ENCODE data around the gene NT5DC1.

NT5DC1 gene
- 43.4 to 44.6 reads per million in 2 donors for total RNA-seq

DNA sequence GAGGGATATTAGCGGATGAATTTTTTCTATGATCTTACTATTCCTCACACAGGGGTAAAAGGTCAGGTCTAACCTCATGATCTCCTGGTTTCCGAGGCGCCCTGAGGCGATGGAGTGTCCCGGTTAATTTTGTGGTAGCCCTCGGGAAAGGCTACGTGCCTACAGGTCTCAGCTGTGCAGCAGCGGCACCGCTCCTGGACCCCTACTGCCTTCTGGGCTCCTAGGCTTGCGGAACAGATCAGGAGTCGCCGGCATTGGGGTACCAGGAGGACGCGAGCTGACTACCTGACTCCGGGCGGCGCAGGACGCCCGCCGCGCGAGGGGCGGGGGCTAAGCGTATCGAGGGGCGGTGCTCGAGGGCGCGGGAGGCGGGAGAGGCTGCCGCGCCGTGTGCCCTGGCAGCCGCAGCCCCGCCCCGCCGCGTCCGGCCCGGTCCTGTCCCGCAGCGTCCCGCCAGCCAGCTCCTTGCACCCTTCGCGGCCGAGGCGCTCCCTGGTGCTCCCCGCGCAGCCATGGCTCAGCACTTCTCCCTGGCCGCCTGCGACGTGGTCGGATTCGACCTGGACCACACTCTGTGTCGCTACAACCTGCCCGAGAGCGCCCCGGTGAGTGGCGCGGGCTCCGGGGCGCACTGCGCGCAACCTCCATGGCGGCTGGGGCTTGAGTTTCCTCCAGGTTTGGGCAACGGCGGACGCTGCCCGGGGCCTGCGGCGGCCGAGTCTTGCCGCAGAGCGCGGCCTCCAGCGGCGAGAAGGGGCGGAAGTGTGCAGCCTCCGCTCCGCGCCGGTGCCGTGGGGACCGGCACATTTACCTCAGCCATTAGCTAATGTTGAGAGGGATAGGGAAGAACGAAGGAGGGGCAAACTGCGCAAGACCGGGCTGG, at the start of gene NT5DC1:
NT5DC1 (plus strand) TSS at position 435 of the 883 bp plus-strand sequence; CDS start at position 513, 78 bp downstream.
- peak; percentile 74 for DNase-seq

DNA sequence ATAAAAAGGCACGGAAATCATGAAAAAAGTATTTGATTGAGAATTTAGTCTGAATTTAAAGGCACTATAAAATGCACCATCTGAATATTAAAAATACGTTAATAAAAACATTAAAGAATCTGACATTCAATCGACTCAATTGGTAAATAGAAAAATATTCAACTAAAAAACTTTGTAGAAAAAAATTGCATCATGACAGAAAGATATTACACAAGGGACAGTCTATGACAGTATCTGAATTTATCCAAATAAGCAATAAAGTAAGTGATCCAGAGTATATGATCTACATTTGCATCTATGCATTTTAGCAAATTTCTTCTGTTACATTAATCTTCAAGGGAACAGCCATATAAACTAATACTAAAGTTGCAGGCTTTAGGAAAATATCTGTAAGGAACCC, 49.4 kb upstream of the NT5DC1 start:
- no peak for DNase-seq

DNA sequence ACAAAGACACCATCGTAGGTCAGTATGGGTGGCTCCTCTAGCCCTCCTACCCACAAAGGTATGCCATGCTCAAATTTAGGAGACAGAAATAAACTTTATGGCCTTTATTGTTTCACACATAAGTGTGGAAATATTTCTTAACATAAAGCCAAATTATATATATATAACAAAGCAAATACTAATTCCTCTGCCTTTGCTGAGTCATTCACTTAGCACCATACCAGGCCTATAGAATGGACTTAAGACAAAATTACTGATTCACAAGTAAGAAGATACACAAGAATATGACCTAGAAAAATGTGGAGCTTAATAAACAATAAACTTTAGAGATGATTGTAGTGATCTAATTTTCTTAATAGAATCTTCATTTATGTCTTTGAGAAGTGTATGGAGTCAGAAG, 45.1 kb upstream of the NT5DC1 start:
- DNase-seq, result no peak

DNA sequence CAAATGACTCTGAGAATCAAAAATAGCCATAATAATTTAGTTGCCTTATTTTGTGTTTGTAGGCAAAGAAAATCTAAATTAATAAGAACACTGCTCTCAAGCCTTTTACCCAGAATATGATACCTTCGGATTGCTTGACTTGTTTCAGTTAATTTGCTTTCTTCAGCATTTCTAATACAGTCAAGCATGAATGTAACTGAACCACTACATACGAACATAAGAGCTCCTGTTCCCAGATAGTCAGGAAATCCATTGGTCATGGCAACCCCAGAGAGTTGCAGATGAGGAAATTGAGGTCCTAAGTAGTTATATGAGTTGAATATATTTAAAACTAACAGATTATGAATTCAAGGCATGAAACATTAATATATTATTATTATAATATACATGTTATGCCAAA, 42.9 kb upstream of the NT5DC1 start:
- no peak for DNase-seq

DNA sequence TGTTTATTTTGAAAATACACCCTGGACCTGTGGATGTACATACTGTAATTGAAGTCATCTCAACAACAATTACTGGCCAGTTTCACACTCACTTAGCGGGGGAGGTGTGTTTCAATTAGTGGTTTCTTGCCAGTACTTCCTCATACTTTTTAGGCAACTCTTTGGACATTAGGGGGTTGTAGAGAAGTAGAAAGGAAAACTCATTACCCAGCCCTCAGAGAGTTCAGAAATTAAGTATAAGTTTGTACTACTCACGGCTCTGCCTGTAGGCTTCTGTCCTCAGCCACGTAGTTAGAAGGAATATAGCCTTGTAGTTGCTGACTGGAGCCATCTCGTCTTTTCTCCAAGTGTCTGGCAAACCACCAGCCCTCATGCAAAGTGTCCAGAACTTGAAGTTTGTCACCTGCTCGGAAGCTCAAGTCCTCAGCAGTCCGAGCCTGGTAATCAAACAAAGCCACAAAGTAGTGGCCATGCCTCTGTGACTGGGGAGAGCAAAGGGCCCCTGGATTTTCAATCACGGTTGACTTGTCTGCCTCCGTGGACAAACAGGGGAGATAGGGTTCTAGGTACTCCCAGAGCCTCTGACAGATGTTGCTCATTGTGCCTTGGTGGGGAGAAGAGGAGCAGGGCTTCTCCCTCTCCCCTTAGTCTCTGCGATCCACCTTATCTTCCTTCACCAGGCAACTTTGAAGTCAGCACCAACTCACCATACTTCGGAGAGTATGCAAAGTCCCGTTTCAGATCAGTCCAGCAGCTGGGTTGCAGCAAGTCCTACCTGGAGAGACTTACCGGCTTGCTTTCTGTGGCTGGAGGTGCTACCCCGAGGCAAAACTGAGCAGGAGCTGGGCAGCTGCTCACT, 40.7 kb upstream of the NT5DC1 start:
- DNase-seq, result no peak

DNA sequence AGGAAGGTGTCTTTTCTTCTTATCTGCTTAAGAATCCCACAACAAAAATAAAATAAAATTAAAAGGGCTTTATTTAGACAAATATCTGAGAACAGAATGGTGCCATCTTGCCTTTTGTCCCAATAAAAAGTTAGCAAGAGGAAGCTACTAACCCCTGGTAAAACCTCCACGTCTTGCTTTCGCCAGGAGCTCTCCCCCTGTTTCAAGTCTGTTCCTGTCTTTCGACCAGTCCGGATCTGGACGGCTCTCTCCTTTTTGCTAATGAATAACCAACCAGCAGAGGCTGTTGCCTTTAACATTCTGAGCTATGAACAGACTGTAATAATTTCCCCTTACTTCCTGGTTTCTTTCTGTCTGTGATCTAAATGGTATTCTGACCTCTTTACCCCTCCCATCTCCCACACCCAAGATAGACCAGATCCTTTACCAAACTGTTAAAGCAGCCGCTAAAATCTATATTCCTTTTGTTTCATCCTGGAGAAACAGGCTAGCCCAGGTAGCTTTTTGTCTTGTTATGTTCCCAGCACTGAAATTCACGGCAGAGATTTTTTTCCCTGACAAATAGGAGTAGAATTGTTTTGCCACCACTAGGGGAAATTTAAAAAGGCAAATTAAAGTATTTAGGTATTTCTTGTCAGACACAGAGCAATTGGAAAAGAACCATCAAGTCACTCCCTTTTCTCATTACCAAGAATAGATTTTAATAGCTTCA, 39.9 kb upstream of the NT5DC1 start, which contains the start of gene FRK:
FRK (minus strand) TSS at position 320 of the 712 bp plus-strand sequence. CDS start 580 bp downstream, outside the sequence.
- no peak for DNase-seq

DNA sequence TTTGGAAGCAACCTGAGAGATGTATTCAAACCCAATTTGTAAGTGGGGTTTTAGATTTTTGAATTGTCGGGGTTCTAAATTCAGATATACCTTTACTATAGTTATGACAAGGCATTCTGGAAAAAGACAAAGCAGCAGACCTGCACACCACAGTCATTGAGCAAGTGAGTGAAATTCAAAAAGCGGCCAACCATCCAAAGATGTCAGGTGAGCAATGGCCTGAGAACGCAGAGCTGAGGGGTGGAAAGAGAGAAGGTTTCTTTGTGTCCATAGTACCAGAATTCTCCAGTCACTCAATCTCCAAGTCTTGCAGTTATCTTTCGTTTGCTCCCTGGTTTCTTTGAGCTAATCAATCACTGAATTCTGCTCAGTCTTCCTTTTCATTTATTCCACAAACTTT, 38.2 kb upstream of the NT5DC1 start:
- DNase-seq, result no peak

DNA sequence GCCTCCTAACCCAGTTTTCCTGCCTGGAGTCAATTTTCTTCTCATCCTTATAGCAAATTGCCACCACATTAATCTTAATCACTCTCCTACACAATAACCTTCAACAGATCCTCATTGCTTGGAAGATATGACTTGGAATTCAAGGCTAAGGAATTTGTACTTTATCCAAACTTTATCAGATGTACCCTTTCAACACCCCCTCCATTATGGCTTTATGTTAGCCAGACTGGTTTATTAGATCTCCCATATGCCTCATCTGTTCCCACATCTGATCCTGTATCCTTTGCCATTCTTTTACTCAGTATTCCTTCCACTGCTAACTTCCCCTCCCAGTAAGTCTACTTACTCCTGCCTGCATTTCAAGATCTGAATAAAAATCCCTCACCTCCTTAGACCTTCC, 36.0 kb upstream of the NT5DC1 start:
- no peak for DNase-seq

DNA sequence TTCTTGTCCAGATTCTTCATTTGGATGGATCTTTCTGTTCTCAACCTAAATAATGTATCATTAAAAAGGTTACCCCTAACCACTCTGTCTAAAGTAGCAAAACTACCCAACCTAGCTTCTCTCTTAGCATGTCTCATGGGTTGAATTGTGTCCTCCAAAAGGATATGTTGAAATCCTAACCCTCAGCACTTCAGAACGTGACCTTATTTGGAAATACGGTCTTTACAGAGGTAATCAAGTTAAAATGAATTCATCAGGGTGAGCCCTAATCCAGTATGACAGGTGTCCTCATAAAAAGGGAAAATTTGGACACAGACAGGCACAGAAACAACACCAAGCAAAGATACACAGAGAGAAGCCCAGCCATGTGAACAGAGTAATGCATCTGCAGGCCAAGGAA, 33.9 kb upstream of the NT5DC1 start:
- DNase-seq, result no peak

DNA sequence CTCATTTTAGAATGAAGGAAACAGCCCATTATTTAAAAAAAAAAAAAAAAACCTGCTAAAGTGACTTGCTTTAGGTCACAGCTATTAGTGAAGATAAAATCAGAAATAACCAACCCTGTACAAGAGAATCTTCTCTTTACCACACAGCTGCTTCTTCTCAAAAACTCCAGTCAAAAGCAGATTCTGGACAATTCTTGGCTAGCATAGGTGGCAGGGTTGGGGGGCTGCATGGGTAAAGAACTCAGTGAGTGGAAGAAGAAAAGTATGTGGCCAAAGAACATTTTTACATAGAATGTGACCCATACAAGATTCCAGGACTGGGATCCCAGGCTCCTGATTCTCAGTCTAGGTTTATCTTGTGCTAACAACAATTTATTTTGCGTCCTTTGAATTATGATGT, 30.6 kb upstream of the NT5DC1 start:
- no peak for DNase-seq

DNA sequence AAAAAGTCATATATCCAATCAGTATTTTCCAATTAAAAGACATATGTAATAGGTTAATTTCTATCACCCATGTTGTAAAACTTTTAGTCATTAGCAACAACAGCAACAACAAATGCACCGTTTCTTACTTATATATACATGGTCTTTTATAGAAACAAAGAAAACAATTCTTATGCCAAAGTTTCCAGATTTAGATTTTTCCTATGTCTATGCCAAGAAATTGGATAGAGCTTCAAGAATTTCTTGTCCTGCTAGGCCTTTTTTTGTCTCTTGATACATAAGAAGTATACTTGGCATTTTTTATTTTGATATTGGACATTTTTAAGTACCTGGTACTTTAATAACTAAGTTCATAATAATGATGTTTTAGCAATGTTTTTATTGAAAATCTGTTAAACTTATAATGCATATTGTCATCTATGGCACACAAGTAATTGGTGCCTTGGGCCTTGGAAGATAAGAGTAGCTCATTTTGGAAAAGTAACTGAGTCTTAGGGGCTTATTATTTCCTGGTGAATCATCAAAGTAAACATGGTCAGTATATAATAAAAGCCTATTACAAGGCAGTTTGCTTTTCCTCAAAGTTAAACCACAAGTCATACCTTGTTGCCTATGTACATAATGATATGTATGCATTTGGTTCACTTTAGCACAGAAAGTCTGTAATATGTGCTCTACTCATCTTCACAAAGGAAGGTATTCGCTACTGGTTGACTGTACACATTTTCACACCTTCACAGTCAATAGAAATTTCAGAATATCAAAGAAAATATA, 29.9 kb upstream of the NT5DC1 start:
- no peak for DNase-seq

DNA sequence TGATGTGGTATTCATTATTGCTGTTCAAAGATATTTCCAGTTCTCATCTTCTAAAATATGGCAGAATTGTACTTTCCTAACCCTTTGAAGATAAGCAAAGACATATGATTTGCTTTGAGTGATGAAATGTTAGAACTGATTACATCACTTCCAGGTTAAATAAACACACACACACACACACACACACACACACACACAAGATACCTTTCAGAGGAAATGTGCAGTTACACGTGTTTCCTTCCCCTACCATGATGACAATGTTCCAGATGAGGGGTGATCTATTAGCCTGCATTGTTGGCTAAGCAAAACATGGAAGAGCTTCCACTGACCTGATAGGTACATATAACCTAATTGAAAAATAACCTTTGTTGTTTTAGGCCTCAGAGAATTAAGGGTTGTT, 28.3 kb upstream of the NT5DC1 start:
- DNase-seq, result no peak

DNA sequence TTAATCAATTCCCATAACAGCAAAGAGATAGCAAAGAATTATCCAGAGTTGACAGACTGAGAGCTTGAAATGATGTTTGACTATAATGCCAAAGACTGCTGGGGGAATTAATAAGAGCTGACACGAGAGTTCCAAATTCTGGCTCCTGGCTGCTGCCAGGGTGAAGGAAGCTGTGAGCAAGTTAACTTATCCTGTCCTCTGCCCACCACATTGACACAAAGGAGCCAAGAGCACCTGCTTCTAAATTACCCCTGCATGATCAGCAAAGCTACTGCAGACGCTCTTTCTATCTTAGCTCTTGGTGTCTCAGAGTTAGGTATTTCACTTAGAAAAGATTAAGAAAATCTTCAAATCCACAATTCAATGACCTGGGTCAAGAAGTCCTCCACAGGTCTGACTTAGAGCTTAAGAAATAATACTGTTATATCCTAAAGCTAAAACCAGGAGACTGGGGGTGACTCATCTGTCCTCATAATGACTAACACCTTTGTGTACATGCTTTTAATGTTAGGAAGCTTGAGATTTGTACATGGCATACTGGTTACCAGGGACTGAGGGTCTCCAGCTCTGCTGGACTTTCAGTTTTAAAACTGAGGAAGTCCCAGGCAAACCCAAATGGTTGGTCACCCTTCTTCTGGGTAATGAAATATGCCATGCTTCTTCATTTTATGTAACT, 26.8 kb upstream of the NT5DC1 start:
- no peak for DNase-seq

DNA sequence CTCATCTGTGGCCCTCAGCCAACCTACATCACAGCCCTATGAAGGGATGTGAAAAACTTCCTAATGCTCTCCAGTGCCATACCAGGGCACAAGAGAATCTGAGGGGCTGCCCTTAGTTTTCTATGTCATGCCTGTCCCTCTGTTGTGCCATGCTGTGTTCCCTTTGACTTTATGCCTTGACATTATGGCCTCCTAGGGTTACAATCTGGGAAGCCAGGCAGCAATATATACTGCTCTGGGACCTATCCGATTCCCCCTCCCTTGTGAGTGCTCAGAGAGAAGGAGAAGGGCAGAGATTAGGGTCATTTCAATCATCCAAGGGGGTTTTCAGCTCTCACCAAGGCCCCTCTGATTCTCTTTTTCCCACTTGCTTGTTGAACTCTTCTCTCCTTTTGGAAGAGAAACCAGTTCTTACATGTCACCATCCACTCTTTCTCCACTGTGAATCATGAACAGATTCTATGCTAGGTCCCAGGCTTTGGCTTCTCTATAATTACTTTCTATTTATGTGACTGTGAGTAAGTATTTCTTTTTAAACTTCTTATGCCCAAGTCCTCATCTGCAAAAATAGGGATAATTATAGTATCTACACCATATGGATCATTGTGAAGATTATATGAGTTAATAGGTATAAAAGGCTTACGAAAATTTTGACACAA, 25.8 kb upstream of the NT5DC1 start:
- DNase-seq, result no peak

DNA sequence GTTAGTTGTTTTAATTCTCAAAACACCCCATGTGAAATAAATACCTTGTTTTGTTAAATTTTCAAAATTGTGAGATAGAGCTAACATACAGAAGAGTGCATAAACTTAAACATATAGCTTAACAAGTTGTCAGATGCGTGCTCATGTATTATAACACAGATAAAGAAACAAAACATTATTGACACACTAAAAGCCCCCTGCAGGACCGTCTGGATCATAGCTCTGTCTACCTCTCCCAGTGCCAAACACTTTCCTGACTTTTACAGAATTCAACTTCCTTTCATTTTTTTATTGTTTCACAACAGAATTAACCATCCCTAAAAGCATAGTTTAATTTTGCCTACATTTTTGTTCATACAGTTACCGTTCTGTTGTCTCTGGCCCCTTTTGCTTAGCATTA, 22.1 kb upstream of the NT5DC1 start:
- DNase-seq, result no peak

DNA sequence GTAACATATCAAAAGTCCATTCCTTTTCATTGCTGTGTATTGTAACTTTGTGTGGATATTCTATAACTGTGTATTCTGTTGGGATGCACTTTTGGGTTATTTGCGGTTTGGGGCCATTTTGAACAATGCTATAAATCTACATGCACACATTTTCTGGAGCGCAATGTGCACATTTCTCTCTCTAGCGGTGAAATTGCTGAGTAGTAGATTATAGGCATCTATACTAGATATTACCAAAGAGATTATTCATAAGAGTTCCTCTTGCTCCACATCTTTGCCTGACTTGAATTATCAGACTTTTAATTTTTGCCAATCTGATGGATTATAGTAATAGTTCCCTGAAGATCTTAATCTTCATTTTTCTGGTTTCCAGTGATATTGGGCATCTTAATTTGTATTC, 21.7 kb upstream of the NT5DC1 start:
- no peak for DNase-seq

DNA sequence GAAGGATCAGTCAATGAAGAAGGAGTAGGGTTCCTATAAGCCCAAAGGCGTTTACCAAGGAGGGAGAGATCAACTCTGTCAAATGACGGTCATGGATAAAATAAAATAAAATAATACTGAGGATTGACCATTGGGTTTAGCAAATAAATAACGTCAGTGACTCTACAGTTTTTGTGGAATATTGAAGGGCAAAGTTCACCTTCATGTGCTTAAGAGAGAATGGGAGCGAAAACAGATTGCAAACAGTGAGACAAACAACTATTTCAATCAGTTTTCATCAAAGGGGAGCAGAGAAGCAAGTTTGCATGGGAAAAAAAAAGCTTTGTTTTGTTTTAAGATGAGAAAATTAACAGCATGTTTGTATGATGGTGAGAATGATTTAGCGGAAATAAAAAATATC, 17.6 kb upstream of the NT5DC1 start:
- DNase-seq, result no peak

DNA sequence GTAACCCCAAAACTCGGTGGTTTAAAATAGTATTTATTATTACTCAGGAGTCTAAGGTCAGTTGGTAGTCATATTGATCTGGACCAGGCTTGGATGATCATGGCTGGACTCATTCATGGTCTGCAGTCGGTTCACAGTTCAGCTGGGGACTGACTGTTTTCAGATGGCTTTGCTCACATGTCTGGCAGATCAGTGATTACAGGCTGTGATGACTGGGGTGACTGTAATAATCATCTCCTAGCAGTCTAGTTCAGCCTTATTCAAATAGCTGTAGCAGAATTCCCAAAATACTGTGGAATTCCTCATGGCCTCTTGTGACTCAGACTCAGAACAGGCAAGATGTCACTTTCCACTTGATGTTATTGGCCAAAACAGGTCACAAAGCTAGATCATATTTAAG, 16.4 kb upstream of the NT5DC1 start:
- no peak for DNase-seq

DNA sequence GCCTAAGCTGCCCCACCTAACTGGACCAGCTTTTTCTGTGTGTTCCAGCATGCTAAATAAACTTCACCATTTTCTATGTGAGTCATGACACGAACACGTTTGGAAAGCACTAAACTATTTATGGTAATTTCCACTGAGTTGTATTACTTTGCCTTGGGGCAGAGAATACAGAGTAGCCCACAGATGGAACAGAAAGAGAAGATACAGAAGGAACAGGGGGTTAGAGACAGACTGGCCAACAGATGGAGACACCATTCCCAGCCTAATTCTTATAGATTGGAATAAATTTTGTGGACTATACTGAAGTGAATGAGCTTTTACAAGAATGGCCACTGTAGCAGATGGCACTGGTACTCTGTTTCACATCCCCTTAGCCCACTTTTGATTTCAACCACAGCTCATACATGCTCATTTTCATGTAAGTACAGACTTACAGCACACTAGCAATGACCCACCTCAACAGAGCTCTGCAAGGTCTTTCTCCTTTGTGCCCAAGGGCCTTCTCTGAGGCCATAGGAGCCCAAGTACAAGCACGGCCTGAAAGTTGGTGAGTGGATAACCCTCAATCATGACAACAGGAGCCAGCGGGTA, 13.1 kb upstream of the NT5DC1 start:
- DNase-seq, result no peak

DNA sequence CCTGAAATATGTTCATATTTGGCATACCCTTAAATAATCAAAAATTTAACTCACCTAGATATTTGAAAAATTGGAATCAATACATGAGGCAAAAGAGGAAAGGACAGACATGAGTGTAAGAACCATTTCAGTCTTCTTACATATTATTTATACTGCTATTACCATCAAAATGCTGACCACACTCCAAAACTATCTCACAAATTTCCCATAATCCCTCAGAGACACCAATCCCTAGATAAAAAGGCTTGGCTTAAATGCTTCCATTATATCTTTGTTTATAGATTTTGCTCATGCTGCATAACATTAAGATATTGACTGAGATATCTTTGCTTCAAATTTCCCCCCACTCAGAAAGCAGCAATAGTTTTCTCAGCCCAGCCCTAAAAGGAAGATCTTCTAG, 11.7 kb upstream of the NT5DC1 start:
- no peak for DNase-seq

DNA sequence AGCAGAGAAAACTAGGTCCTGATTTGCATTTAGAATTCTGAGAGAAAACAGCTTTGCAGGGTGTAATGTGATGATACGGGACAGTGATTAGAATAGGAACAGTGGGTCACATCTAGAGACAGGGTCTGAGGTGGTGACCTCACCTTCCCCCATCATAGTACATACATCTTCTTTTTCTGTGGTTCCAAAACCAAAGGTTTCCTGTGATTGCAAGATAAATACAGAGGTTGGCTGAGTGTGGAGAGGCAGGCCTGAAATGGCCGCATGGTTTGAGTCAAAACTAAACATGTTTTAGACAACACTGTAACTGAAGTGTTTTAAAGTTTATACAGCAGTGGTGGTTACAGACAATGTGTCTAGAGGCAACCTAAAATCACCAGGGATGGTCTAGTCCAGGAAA, 10.4 kb upstream of the NT5DC1 start:
- no peak for DNase-seq

Measured in T-helper 9 cell (primary cell).